NT2/D1 (cell line): ENCODE results near the gene DMBX1.

Experiments
- YY1 ChIP-seq: IDR thresholded peaks from 2 replicates; pipeline ENCODE4 v1.6.1; 2011; ENCODE audit not compliant: insufficient read length, insufficient read depth
- ZNF274 ChIP-seq: IDR thresholded peaks from 2 replicates; pipeline ENCODE4 v1.6.1; 2011; ENCODE audit warnings: mild to moderate bottlenecking, low read depth, low read length

GRCh38 chr1:46497020-46497419, 7.4 kb downstream of the DMBX1 start:
- TF ChIP-seq YY1 (no peak), ZNF274 (no peak)
